Prostate gland (tissue), 2 donors: ENCODE data around the gene IL15RA.

Experiments
- POLR2A ChIP-seq: fragments of 450-650 bp; IDR thresholded peaks from one replicate; pipeline ENCODE4 v1.6.1; 2016; ENCODE audit warnings: antibody characterized with exemption, mild to moderate bottlenecking
- TF ChIP-seq, protein P1 (sequence below), 4 experiments: fragments of 200-600 bp in 2 of 4; fragments of 450-650 bp in 2 of 4; sonication (generic) in 2 of 4; IDR thresholded peaks; 1 replicate in 3 of 4; 2 replicates in 1 of 4; pipeline ENCODE4 v1.5.1; 2016 to 2019; ENCODE audit warnings: antibody characterized with exemption in 4 of 4, mild to moderate bottlenecking in 2 of 4, moderate library complexity in 2 of 4

GRCh38 chr10:6014241-6014761 lies 37.0 kb upstream of the IL15RA start:
- TF ChIP-seq, protein P1, sequence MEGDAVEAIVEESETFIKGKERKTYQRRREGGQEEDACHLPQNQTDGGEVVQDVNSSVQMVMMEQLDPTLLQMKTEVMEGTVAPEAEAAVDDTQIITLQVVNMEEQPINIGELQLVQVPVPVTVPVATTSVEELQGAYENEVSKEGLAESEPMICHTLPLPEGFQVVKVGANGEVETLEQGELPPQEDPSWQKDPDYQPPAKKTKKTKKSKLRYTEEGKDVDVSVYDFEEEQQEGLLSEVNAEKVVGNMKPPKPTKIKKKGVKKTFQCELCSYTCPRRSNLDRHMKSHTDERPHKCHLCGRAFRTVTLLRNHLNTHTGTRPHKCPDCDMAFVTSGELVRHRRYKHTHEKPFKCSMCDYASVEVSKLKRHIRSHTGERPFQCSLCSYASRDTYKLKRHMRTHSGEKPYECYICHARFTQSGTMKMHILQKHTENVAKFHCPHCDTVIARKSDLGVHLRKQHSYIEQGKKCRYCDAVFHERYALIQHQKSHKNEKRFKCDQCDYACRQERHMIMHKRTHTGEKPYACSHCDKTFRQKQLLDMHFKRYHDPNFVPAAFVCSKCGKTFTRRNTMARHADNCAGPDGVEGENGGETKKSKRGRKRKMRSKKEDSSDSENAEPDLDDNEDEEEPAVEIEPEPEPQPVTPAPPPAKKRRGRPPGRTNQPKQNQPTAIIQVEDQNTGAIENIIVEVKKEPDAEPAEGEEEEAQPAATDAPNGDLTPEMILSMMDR (IDR thresholded peaks at IDR 0.05) = peak; percentile 38 to 67 (median 60)
- TF ChIP-seq POLR2A = no peak
